Hepatocyte (in vitro differentiated cells): ENCODE results near the gene P2RY1. TPM values are rescaled to one million over a fixed set of nuclear protein-coding genes. Genes with fewer than 3 reads are reported as not detected.
"Not testable (repeated sequence)": the region's sequence is repeated elsewhere in the genome, so short reads cannot be mapped to it uniquely, and the experiment has no call there.

ENCODE experiments used
- DNase-seq: peaks from one replicate; pipeline ENCODE4 v3.0.0-alpha.2; 2016; ENCODE audit warnings: low spot score
- H2AFZ ChIP-seq: fragments of 200-600 bp; sonication (generic); 2 replicates; pipeline ENCODE4 v1.6.0; 2016; ENCODE audit warnings: antibody characterized with exemption, mild to moderate bottlenecking
- H3K27ac ChIP-seq: fragments of 200-600 bp; sonication (generic); 2 replicates; pipeline ENCODE4 v1.5.1; 2016; ENCODE audit warnings: mild to moderate bottlenecking
- H3K27me3 ChIP-seq: fragments of 200-600 bp; sonication (generic); 2 replicates; pipeline ENCODE4 v1.6.1; 2016
- H3K36me3 ChIP-seq: fragments of 200-600 bp; sonication (generic); replicated peaks from 2 replicates; pipeline ENCODE4 v1.5.1; 2016; ENCODE audit warnings: low read depth; ENCODE audit not compliant: insufficient read depth
- H3K4me1 ChIP-seq: fragments of 200-600 bp; sonication (generic); 2 replicates; pipeline ENCODE4 v1.5.1; 2016; ENCODE audit warnings: mild to moderate bottlenecking, moderate library complexity; ENCODE audit not compliant: insufficient read depth
- H3K4me2 ChIP-seq: fragments of 200-600 bp; sonication (generic); 2 replicates; pipeline ENCODE4 v1.6.0; 2016
- H3K4me3 ChIP-seq: fragments of 200-600 bp; sonication (generic); 2 replicates; pipeline ENCODE4 v1.5.1; 2016; ENCODE audit warnings: mild to moderate bottlenecking
- H3K79me2 ChIP-seq: fragments of 200-600 bp; sonication (generic); 2 replicates; pipeline ENCODE4 v1.6.0; 2017; ENCODE audit warnings: mild to moderate bottlenecking
- H3K9me2 ChIP-seq: fragments of 200-600 bp; sonication (generic); replicated peaks from 2 replicates; pipeline ENCODE4 v1.6.0; 2017; ENCODE audit warnings: mild to moderate bottlenecking; ENCODE audit not compliant: insufficient read depth
- H3K9me3 ChIP-seq: fragments of 200-600 bp; sonication (generic); 2 replicates; pipeline ENCODE4 v1.5.1; 2016; ENCODE audit warnings: low read depth, mild to moderate bottlenecking
- H4K20me1 ChIP-seq: fragments of 200-600 bp; sonication (generic); 2 replicates; pipeline ENCODE4 v1.6.0; 2016; ENCODE audit warnings: mild to moderate bottlenecking; ENCODE audit not compliant: insufficient read depth, poor library complexity, severe bottlenecking
- EZH2 ChIP-seq: fragments of 200-600 bp; sonication (generic); IDR thresholded peaks from 2 replicates; pipeline ENCODE4 v1.6.1; 2016; ENCODE audit warnings: antibody characterized with exemption, mild to moderate bottlenecking, borderline replicate concordance
- EZH2phosphoT487 ChIP-seq: fragments of 200-600 bp; sonication (generic); IDR thresholded peaks from one replicate; pipeline ENCODE4 v1.6.1; 2018; ENCODE audit warnings: antibody characterized with exemption, mild to moderate bottlenecking, low read depth, moderate library complexity; ENCODE audit not compliant: unreplicated experiment, severe bottlenecking
- WGBS: methylation state at CpG from one replicate; pipeline ENCODE4 v1.1.6; 2016; ENCODE audit warnings: low lambda C conversion rate; ENCODE audit errors: missing lambda C conversion rate; 5-methylcytosine and 5-hydroxymethylcytosine counted together
- polyA plus RNA-seq: library from polyadenylated mRNA; unstranded; fragments of >200 nt; fragmentation: Nextera tagmentation; extraction: Ambion mirVana; gene quantifications from 2 replicates; pipeline ENCODE4 v1.2.1, GENCODE V29; 2016
- total RNA-seq: library from RNA; depleted of rRNA; stranded (reverse); fragments of >200 nt; gene quantifications from 2 replicates; pipeline ENCODE4 v1.2.3, GENCODE V29; 2014
- TF ChIP-seq, protein P1 (sequence below): fragments of 200-600 bp; sonication (generic); IDR thresholded peaks from 2 replicates; pipeline ENCODE4 v1.5.1; 2016; ENCODE audit warnings: antibody characterized with exemption, mild to moderate bottlenecking; ENCODE audit not compliant: poor library complexity

Gene P2RY1
- total and polyA plus RNA-seq, 2 experiments from 2014 or later, result 3.3 to 14.0 TPM

DNA sequence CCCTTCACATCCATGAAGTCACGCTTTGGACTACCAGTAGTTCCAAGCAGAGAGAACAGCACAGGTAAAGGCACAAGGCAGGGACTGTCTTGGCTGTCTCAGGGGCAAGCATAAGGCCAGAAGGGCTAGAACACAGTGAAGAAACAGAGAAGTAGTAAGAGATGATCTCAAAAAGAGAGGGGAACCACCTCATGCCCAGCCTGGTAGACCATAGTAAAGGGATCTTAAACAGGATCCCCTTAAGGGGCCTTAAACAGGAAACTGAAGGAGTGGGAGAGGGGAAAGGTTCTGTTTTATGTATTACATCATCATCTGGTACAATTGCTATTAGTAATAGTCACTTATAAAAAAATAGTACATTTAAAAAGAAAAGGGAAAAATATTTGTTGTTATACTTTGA is 25.8 kb downstream of the P2RY1 start:
- H2AFZ ChIP-seq, result no peak overlapping the region
- H3K36me3 ChIP-seq, result no peaks in the 10 kb centered on the region
- no peak overlapping the region for H3K4me2 ChIP-seq
- H3K9me2 ChIP-seq, result no peaks in the 10 kb centered on the region
- H4K20me1 ChIP-seq, result no peaks in the 10 kb centered on the region
- WGBS, result 93% methylated on average over 1 of the region's 1 CpG
- H3K79me2 ChIP-seq, result no peaks in the 10 kb centered on the region
- no peak for TF ChIP-seq EZH2phosphoT487
- TF ChIP-seq EZH2, result no peak
- TF ChIP-seq, protein P1, sequence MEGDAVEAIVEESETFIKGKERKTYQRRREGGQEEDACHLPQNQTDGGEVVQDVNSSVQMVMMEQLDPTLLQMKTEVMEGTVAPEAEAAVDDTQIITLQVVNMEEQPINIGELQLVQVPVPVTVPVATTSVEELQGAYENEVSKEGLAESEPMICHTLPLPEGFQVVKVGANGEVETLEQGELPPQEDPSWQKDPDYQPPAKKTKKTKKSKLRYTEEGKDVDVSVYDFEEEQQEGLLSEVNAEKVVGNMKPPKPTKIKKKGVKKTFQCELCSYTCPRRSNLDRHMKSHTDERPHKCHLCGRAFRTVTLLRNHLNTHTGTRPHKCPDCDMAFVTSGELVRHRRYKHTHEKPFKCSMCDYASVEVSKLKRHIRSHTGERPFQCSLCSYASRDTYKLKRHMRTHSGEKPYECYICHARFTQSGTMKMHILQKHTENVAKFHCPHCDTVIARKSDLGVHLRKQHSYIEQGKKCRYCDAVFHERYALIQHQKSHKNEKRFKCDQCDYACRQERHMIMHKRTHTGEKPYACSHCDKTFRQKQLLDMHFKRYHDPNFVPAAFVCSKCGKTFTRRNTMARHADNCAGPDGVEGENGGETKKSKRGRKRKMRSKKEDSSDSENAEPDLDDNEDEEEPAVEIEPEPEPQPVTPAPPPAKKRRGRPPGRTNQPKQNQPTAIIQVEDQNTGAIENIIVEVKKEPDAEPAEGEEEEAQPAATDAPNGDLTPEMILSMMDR, result no peak
- H3K27ac ChIP-seq, result no peak overlapping the region
- no peaks in the 10 kb centered on the region for H3K4me1 ChIP-seq
- H3K27me3 ChIP-seq, result no peaks in the 10 kb centered on the region
- no peaks in the 10 kb centered on the region for H3K9me3 ChIP-seq
- no peak for DNase-seq
- H3K4me3 ChIP-seq, result no peak overlapping the region

DNA sequence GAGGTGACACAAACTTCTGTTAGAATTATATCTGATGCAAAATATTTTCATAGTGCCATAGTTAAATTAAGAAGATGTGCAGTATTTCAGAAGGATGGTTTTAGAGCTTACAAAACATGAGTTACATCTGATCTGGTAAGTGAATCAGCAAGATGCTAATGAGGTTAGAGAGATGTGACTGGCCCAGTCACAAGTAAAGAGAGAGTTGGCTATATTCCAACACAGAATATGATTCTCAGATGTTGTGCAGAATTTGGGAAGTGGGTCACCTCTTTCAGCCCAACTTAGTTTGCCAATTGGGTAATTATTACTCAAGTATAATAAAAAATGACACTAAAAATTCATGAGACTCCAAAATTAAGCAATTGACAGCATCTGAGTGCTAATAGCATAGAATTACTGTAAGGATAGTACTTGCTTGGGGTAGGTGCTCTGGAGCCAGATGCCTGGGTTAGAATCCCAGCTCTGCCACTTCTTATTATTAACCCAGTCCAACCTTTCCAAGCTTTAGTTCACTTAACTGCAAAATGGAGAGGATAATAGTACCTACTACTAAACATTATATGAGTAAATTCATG is 30.8 kb downstream of the P2RY1 start:
- Histone ChIP-seq H3K4me3 (no peak overlapping the region), H2AFZ (no peak overlapping the region), H3K79me2 (no peaks in the 10 kb centered on the region), H3K4me1 (no peaks in the 10 kb centered on the region), H3K9me2 (no peaks in the 10 kb centered on the region), H4K20me1 (no peaks in the 10 kb centered on the region), H3K27ac (no peak overlapping the region), H3K9me3 (no peaks in the 10 kb centered on the region), H3K36me3 (no peaks in the 10 kb centered on the region), H3K4me2 (no peak overlapping the region), H3K27me3 (no peaks in the 10 kb centered on the region)
- DNase-seq, result no peak
- no peak for TF ChIP-seq EZH2
- TF ChIP-seq EZH2phosphoT487, result no peak
- TF ChIP-seq, protein P1, result no peak

DNA sequence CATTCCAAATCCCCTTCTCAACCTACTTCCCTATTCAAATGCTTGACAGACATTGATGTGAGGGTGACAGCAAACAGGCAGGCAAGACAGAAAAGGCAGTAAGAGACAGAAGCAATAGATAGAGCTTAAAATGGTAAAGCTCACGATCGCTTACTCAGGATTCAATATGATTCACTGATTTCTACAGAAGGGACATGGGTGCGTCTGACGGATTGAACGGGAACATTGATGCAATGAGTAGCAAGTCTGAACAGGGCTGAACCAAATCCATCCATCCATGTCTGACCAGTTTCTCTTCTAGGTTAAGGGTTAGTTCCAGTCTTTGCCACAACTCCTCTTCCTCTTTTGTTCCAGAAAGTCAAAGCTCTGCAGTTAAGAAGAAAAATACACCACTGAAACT is 35.1 kb downstream of the P2RY1 start:
- no peaks in the 10 kb centered on the region for H3K9me3 ChIP-seq
- no peaks in the 10 kb centered on the region for H3K36me3 ChIP-seq
- no peak overlapping the region for H2AFZ ChIP-seq
- no peaks in the 10 kb centered on the region for H3K27me3 ChIP-seq
- no peak overlapping the region for H3K4me2 ChIP-seq
- H3K27ac ChIP-seq, result no peak overlapping the region
- no peak overlapping the region for H3K4me3 ChIP-seq
- H3K79me2 ChIP-seq, result no peaks in the 10 kb centered on the region
- no peak for DNase-seq
- TF ChIP-seq EZH2, result no peak
- TF ChIP-seq, protein P1, result no peak
- TF ChIP-seq EZH2phosphoT487, result no peak
- H3K9me2 ChIP-seq, result no peaks in the 10 kb centered on the region
- WGBS, result 94% methylated on average over 5 of the region's 5 CpGs
- no peaks in the 10 kb centered on the region for H4K20me1 ChIP-seq
- H3K4me1 ChIP-seq, result no peaks in the 10 kb centered on the region

DNA sequence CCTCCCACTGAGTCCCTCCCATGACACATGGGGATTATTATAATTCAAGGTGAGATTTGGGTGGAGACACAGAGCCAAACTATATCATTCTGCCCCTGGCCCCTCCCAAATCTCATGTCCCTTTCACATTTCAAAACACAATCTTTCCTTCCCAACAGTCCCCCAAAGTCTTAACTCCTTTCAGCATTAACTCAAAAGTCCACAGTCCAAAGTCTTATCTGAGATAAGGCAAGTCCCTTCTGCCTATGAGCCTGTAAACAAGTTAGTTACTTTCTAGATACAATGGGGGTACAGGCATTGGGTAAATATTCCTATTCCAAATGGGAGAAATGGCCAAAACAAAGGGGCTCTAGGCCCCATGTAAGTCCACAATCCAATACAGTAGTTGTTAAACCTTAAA is 38.4 kb downstream of the P2RY1 start:
- not testable (repeated sequence) for H3K36me3 ChIP-seq, H3K27me3 ChIP-seq, H3K4me1 ChIP-seq, H3K9me3 ChIP-seq, H2AFZ ChIP-seq, H3K4me3 ChIP-seq, DNase-seq, H3K9me2 ChIP-seq, H3K79me2 ChIP-seq, H4K20me1 ChIP-seq, H3K4me2 ChIP-seq, H3K27ac ChIP-seq
